Liver (tissue), 3 donors: Measurements from ENCODE around the gene RASSF8.

Source experiments
- CTCF ChIP-seq: fragments of 150-350 bp; IDR thresholded peaks from 2 replicates; pipeline ENCODE4 v1.5.1; 2017; ENCODE audit warnings: improper control_type of control experiment, low read depth, low read length; ENCODE audit not compliant: missing input control
- GABPA ChIP-seq, 2 donors: IDR thresholded peaks in 1 of 2; conservative IDR thresholded peaks in 1 of 2; 2 replicates each; pipeline ENCODE4 v1.6.1; 2016; ENCODE audit warnings: antibody characterized with exemption in 2 of 2, mild to moderate bottlenecking in 1 of 2, moderate library complexity in 1 of 2
- NR2F2 ChIP-seq: IDR thresholded peaks from 2 replicates; pipeline ENCODE4 v1.6.1; 2016; ENCODE audit warnings: antibody characterized with exemption
- RAD21 ChIP-seq, 2 donors: IDR thresholded peaks; 2 replicates each; pipeline ENCODE4 v1.6.1; 2016; ENCODE audit warnings: antibody characterized with exemption in 2 of 2, mild to moderate bottlenecking in 2 of 2
- RXRA ChIP-seq, 2 donors: IDR thresholded peaks; 2 replicates each; pipeline ENCODE4 v1.6.1; 2017 to 2018; ENCODE audit warnings: antibody characterized with exemption in 2 of 2, mild to moderate bottlenecking in 1 of 2
- SP1 ChIP-seq: IDR thresholded peaks from 2 replicates; pipeline ENCODE4 v1.6.1; 2018; ENCODE audit warnings: antibody characterized with exemption, mild to moderate bottlenecking
- TAF1 ChIP-seq: conservative IDR thresholded peaks from 2 replicates; pipeline ENCODE4 v1.6.1; 2016; ENCODE audit warnings: antibody characterized with exemption, mild to moderate bottlenecking
- YY1 ChIP-seq: IDR thresholded peaks from 2 replicates; pipeline ENCODE4 v1.6.1; 2016; ENCODE audit warnings: antibody characterized with exemption, mild to moderate bottlenecking
- TF ChIP-seq, protein P1 (sequence below): IDR thresholded peaks from 2 replicates; pipeline ENCODE4 v1.6.1; 2016; ENCODE audit warnings: antibody characterized with exemption, mild to moderate bottlenecking
- TF ChIP-seq, protein P2 (sequence below): IDR thresholded peaks from 2 replicates; pipeline ENCODE4 v1.6.1; 2016; ENCODE audit warnings: antibody characterized with exemption
- donor health status: healthy.
- donor health status: healthy.

- TF ChIP-seq, protein P1, sequence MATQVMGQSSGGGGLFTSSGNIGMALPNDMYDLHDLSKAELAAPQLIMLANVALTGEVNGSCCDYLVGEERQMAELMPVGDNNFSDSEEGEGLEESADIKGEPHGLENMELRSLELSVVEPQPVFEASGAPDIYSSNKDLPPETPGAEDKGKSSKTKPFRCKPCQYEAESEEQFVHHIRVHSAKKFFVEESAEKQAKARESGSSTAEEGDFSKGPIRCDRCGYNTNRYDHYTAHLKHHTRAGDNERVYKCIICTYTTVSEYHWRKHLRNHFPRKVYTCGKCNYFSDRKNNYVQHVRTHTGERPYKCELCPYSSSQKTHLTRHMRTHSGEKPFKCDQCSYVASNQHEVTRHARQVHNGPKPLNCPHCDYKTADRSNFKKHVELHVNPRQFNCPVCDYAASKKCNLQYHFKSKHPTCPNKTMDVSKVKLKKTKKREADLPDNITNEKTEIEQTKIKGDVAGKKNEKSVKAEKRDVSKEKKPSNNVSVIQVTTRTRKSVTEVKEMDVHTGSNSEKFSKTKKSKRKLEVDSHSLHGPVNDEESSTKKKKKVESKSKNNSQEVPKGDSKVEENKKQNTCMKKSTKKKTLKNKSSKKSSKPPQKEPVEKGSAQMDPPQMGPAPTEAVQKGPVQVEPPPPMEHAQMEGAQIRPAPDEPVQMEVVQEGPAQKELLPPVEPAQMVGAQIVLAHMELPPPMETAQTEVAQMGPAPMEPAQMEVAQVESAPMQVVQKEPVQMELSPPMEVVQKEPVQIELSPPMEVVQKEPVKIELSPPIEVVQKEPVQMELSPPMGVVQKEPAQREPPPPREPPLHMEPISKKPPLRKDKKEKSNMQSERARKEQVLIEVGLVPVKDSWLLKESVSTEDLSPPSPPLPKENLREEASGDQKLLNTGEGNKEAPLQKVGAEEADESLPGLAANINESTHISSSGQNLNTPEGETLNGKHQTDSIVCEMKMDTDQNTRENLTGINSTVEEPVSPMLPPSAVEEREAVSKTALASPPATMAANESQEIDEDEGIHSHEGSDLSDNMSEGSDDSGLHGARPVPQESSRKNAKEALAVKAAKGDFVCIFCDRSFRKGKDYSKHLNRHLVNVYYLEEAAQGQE, result no peak
- TF ChIP-seq GABPA (IDR thresholded peaks at IDR 0.05 in 1 of 2, conservative IDR thresholded peaks at IDR 0.05 in 1 of 2) (no peak), CTCF (no peak), SP1 (no peak), NR2F2 (no peak), RXRA (IDR thresholded peaks at IDR 0.05) (no peak), RAD21 (IDR thresholded peaks at IDR 0.05) (no peak), YY1 (no peak), TAF1 (no peak)
- TF ChIP-seq, protein P2, sequence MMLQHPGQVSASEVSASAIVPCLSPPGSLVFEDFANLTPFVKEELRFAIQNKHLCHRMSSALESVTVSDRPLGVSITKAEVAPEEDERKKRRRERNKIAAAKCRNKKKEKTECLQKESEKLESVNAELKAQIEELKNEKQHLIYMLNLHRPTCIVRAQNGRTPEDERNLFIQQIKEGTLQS, result no peak
Measured at GRCh38 chr12:26032290-26032689, 73.8 kb downstream of the RASSF8 start.
